Fibroblast of pulmonary artery (primary cell): ENCODE measurements around the gene CACNA1G.

Source experiments
- DNase-seq: peaks from one replicate; pipeline ENCODE4 v3.0.0-alpha.2; 2010; ENCODE audit warnings: low read depth
- H3K4me3 ChIP-seq: replicated peaks from 2 replicates; pipeline ENCODE4 v1.5.1; 2011; ENCODE audit warnings: low read depth, mild to moderate bottlenecking, control low read depth, low read length, moderate library complexity
- CTCF ChIP-seq: IDR thresholded peaks from 2 replicates; pipeline ENCODE4 v1.5.1; 2011; ENCODE audit warnings: mild to moderate bottlenecking, control low read depth, low read length, inconsistent platforms; ENCODE audit errors: missing control alignments

CACNA1G gene

GRCh38 chr17:50638606-50638965 lies 78.1 kb downstream of the CACNA1G start:
- no peak overlapping the region for H3K4me3 ChIP-seq
- no peak for TF ChIP-seq CTCF
- peak; percentile 46 for DNase-seq

GRCh38 chr17:50638966-50639713 lies 78.6 kb downstream of the CACNA1G start:
- peak; percentile 98 for DNase-seq
- no peak for TF ChIP-seq CTCF
- no peak overlapping the region for H3K4me3 ChIP-seq

GRCh38 chr17:50640686-50641351 lies 80.3 kb downstream of the CACNA1G start:
- TF ChIP-seq CTCF, result no peak
- peak; percentile 17 for DNase-seq
- no peak overlapping the region for H3K4me3 ChIP-seq

GRCh38 chr17:50641357-50641756 lies 80.8 kb downstream of the CACNA1G start:
- DNase-seq, result no peak
- H3K4me3 ChIP-seq, result no peak overlapping the region
- TF ChIP-seq CTCF, result no peak

- TF ChIP-seq CTCF, result no peak
- H3K4me3 ChIP-seq, result no peak overlapping the region
- DNase-seq, result no peak
Measured at GRCh38 chr17:50642071-50642721, 81.7 kb downstream of the CACNA1G start.

GRCh38 chr17:50642722-50643656 lies 82.5 kb downstream of the CACNA1G start:
- H3K4me3 ChIP-seq, result no peak overlapping the region
- DNase-seq, result no peak
- TF ChIP-seq CTCF, result no peak
